ENCODE results near the gene AKAP7.

AKAP7 gene

DNA sequence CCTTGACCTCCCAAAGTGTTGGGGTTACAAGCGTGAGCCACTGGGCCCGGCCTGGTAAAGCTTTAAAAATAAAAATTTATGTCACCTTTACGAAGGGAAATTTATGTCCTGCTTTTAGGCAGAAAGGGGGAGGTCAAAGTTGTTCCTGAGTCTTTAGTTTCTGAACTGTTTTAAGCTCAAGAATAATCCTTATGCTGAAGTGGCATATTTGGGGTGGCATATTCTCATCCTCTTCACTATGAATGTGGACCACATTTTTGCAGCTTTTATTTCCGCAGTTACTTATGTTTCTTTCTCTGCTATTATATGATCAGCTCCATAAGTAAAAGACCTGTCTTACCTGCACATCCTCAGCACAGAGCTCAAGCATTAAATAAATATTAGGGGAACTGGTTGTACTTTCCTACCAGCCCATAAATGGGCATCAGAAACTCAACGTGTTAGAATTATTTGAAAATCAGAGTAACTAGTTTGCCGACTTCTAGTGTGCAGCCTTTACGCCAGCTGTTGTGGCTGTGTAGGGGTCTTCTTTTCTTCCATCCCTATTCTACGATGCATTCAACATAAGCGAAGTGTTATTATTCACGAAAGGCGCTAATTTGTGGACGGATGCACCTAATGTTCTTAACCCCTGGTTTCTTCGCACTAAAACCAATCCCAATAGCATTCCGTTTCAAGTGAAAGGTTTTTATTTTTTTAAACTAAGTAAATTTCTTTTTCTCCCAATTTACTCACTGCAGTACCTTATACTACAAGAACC is 867 bp upstream of the AKAP7 start:
- no peak for DNase-seq (ENCODE audit: low read depth)

DNA sequence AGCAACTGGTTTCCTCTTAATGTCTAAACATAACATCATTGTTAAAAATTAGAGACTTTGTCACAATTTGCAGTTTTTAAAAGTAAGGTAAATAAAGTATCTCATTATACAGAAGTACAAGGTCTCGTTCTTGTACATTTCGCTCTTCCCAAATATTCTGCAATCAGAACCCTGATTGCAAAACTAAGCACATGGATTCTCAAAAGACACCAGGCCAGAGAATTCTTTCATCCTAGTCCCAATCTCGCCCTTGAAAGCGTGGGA is 355 bp upstream of the AKAP7 start:
- peak; percentile 27 for DNase-seq (ENCODE audit: low read depth)

DNA sequence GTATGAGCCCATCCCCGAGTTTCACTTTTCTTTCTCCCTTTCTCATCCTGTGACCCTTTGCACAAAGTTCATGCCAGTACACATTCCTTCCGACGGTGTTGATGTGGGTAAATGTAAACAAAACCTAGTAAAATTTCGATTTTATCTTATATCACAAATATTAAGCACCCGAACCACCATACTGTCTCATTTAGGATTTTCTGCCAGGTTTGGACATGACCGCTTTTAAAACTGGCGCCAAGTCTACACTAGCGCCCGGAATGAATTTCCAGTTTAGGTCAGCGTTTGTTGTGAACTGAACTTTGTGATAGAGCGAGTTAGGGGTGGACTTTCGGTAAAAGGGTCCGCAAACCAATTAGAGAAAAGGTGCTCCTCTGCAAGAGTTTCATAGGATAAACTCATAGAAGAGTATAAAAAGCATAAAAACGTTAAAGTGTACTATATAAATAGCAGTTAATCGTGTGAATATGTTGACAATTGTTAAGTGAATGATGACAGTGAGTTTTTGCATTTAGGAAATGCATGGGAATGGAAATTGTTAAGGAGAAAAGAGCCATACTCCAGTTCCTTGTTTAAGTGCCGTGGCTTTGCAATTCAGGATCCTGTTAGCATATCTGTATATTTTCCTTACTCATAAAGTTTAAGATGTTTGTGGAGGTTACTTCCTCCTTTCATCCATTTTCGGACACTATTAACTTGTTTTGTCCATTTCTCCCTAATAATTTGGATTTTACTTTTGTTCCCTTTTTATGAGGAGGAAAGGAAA is 937 bp downstream of the AKAP7 start:
- DNase-seq (ENCODE audit: low read depth): no peak

DNA sequence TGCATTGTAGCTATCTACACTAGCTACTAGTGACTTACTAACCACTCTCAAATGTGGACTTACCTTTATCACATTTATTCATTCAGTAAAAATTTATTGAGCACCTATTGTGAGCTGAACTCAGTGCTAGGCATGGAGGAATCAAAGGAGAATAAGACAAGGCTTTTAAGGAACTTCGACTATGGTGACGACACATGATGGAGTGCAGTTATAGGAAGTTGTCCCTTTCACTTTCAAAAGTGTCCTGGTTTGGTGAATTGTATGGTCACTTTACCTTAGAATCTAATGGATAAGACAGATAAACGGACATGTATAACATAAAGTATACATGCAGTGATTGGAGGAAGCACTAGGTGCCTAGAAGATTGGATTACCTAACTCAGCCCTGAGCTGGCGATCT is 4.3 kb downstream of the AKAP7 start:
- no peak for DNase-seq (ENCODE audit: low read depth)

DNA sequence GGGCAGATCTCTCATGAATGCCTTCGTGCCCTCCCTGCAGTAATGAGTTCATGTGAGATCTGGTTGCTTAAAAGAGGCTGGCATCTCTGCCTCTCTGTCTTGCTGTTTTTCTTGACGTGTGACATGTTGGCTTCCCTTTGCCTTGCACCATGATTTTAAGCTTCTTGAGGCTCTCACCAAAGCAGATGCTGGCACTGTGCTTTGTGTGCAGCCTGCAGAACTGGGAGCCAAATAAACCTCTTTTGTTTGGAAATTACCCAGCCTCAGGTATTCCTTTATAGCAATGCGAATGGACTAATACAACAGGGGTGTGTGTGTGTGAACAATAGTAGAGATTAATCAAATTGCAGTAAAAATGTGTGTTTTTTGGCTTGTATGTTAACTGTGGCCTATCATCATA is 8.1 kb downstream of the AKAP7 start:
- no peak for DNase-seq (ENCODE audit: low read depth)

DNA sequence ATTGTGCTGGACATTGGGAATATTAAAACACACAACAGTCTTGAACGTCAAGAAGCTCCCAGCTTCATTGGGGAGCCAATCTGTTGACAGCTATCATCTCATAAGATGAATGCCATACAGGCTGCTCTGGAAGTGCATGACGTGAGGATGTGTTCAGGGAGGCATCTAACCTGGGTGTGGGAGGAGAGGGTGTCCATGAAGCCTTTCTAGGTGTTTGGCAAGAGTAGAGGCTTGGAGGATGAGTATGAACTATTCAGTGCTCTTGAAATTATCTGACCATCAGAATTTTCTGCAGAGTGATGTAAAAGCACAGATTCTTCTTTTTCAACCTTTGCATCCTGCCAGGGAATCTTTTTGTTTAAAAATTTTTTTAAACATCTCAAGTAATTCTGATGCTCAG is 11.6 kb downstream of the AKAP7 start:
- DNase-seq (ENCODE audit: low read depth): no peak

DNA sequence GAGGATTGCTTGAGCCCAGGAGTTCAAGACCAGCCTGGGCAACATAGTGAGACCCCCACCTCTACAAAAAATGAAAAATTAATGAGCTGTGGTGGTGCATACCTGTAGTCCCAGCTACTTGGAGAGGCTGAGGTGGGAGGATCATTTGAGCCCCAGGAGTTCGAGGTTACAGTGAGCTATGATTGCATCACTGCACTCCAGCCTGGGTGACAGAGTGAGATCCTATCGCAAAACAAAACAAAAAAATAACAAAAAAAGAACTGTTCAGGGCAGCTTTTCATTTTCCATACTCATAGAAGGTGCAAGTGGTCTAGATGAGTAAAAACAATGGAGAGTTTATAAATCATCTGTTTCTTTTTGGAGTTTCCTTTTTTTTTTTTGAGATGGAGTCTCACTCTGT is 21.1 kb downstream of the AKAP7 start:
- DNase-seq (ENCODE audit: low read depth): no peak

DNA sequence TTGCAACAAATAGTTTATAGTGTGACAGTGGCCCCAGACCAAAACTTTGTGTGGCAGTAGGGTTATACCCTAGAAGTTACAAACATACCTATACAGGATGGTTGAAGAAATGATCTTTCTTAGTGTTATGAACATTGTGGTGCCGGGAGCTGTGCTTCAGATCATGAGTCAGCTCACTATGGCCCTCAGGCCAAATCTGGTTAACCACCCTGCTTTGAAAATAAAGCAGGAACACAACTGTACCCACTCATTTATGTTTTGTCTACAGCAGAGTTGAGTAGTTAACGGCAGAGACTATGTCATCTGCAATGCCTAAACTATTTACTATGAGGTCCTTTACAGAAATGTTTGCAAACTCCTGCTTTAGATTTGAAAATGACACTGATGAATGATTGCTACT is 24.3 kb downstream of the AKAP7 start:
- no peak for DNase-seq (ENCODE audit: low read depth)

DNA sequence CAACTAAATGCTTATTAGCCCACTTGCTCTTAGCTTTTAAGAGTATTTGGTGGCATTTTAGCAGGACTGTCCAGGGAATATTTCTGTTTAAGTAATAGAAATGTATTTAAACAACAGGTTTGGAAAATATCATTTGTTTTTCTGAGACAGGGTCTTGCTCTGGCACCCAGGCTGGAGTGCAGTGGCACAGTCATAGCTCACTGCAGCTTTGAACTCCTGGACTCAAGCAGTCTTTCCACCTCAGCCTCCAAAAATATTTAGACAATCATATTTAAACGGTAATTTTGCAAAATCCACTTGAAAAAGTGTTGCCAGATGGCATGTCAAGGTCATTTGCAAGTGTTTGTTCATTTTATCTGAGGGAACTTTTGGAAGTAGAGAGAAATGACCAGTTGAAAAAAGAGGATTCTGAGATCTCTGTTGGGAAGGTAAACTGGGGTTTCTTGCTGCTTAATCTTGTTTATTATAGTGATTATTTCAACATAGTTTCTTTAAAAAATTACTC is 25.0 kb downstream of the AKAP7 start:
- no peak for DNase-seq (ENCODE audit: low read depth)

DNA sequence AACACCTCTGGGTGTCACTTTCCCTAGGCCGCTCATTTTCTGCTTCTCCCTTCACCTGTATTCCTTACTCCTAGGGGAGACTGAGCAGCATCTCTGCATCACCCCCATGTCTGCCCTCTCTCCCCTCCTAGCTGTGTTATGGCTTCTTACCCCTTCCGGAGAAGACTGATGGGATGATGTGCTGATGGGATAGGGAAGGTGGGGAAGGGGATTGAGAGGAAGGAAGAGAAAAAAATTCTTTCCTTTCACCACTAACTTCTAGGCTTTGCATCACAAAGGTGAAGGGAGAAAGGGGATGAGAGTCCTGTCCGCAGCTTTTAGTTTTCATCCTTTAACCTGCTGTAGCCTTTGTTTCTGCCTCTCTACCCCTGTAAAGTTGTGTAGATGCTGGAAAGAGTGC is 26.7 kb downstream of the AKAP7 start:
- DNase-seq (ENCODE audit: low read depth): no peak

DNA sequence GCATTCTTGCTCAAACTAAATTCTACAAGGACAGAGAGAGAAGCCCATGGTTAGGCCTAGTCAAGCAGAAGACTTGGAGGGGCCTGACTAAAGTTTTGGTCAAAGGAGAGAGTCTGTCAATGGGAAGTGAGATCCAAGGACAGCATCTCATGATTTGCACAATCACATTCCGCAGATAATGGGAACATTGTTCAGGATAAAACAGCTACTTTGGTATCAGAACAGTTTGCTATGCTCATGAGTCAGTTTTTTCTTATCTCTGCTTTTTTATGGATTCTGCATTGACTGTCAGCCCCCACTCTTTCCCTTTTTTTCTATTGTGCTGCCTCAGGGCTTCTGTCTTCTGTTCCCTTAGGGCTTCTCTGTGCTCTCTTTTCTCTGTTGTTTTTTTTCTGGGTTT is 28.6 kb downstream of the AKAP7 start:
- DNase-seq (ENCODE audit: low read depth): no peak

DNA sequence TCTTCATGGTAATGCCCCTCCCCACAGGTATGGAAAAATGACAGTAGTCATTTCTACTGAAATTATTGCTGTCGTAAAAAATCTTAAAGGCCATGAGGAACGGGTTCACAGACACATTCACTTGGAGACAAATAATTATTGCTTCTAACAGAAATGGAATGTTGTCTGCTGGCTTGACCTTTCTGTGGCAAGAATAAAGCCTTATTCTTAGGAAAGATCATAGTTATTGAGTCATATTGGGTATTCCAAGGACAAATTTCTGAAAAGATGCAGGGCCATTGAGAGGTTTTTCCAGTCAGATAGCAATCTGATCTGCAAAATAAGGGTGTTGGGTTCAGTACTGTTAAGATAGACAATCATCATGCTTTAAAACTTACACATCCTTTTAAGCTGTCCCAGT is 29.2 kb downstream of the AKAP7 start:
- DNase-seq (ENCODE audit: low read depth): no peak

DNA sequence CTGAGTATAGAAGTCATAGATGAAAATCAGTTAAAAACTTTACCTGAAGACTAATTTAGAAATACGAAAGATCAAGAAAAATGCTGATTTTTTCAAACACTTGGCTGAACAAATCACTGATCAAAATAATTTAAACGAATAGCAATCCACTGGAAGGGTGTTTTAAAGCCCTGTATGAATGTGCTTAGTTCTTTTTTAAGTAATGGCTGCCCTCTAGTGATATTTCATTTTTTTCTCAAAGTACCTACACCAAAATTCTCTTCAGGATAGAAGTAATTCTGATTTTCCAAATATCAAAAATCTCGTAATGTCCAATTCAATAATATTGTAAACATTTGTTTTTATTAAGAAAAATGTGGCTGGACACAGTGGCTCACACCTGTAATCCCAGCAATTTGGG is 32.5 kb downstream of the AKAP7 start:
- no peak for DNase-seq (ENCODE audit: low read depth)

DNA sequence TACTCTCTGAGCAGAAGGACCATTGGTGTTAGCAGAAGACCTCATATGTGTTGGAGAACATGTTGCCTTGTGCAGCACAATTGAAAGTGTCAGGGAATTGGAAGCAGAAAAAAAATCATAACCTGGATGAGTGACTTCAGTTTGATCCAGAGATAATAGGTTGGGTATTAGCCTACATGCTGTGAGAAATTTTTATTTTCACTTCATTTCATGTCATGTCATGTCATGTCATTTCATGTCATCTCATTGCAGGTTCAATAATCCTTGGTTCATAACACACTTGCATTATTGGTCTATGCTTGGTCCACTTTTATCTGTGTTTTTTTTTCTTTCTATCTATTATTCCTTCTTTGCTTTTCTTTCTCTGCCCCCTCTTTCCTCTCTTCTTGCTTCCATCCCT is 34.3 kb downstream of the AKAP7 start:
- no peak for DNase-seq (ENCODE audit: low read depth)

DNA sequence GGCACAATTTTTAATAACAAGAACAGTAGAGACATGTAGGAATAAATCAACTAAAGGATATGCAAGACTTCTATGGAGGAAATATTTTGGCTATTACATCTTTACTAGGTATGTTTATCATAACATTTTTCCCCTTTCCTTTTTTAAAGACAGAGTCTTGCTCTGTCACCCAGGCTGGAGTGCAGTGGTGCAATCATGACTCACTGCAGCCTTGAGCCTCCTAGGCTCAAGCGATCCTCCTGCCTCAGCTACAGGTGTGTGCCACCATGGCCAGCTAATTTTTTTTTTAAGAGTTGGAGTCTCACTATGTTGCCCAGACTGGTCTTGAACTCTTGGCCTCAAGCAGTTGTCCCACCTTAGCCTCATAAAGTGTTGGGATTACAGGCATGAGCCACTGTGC is 37.0 kb downstream of the AKAP7 start:
- no peak for DNase-seq (ENCODE audit: low read depth)

DNA sequence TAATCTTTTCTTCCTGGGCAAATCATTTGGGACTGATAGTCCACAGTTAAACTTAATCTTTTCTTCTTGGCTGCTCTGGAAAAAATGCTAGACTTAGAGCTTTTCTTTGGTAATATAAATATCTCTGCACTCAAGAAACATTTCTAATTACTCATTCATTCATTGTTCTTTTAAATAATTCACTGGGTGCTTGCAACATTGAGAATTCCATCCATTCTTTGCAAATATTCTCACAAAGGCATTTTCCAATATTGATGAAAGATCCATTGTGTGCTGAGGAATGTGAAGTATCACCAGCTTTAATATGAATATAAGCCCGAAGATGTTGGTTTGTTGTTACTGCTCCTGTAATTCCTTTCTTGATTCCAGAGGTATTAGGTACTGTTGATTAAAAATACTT is 38.4 kb downstream of the AKAP7 start:
- peak; percentile 75 for DNase-seq (ENCODE audit: low read depth)

DNA sequence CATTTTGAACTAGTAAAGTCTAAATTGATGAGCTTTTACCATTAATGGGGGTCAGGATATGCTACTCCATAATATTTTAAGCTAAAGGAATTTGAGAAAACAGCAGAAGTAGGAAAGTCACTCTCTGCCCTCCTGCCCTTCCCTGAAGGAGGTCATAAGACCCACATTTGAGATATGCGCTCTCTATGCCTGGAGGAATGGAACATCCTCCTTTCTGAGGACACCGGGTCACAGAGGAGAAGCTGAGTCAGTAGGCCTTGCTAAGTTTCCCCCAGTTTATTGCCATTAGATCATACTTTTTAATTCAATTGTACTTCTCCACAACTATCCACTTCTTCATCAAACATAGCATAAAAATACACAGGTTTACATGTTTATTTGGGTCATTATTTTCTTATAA is 40.3 kb downstream of the AKAP7 start:
- no peak for DNase-seq (ENCODE audit: low read depth)

DNA sequence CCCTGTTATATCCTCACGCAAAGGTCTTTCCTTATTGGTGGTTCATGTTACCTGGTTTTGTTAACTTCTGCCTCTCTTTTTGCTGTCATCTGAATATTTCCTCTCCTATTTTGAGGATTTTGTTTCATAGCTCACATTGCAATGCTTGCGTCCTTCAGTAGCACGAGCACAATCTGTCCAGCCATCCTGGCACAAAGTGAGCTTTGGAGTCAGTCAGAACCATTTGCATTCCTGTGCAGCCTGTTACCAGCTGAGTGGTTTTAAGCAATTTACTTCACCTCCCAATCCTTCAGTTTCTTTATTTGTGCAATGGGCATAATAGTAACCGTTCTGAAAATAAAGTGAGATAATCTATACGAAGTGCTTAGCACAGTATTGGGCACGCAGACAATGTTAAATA is 42.7 kb downstream of the AKAP7 start:
- no peak for DNase-seq (ENCODE audit: low read depth)

DNA sequence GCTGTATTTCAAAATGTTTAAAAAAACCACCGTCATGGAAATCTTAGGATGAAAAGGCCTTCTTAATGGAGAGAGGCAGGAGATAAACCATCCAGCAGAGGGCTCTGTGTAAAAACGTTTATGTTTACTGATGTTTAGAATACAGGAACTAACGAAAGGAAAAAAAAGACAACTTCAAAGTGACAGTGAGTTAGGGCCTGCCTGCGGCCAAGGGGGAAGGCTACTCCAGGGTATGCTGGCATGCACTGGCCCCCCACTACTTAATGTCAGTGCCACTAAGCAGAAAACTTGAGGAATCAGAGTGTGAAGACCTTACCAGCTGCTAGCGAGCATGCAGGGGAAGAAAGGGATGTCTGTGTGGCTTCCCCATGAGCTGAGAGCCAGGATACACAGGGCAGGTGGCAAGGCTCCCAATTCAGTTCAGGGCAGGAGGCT is 47.7 kb downstream of the AKAP7 start:
- DNase-seq (ENCODE audit: low read depth): no peak

DNA sequence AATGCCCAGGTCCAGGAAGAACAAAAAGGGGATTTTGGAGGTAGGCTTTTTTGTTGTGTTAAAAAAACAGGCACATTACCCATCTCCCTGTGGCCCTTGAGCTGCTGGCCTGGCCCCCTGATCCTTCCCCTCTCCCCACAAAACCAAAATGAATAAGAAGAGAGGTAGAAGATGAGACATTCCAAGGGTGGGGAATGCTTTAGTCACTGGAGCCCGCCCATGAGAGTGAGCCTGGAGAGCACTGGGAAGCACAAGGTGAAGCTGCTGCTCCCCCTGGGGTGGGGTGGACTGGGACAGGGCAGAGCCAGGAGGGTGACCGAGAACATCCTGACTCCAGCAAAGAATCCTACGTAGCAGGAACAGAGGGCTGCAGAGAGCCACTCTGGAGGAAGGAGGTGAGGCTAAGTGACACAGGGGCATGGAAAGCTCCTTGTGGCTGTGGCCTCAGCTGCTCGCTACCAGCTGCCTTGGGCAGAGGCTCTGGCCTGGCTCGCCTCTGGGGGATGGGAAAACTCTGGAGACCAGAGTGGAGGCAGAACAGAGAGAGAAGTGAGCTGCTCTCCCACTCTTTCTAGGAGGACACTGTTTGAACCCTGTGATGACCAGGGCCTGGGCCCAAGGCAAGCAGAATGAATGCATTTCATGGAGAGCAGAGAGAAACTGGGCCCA is 48.3 kb downstream of the AKAP7 start:
- DNase-seq (ENCODE audit: low read depth): no peak

DNA sequence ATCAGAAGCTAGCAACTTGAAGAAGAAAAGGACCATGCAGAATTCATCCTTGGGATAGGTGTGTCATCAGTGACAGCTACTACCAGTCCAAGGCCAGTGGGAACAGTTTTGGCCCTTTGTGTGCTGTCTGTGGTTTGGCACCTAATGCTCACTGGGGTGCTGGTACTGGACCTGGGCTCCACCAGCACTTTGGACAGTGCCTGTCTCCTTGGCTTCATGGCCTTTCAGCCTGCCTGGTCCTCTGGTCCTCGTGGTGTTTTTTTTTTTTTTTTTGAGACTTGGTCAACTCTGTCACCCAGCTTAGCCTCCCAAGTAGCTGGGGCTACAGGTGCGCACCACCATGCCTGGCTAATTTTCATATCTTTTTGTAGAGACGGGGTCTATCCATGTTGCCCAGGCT is 56.3 kb downstream of the AKAP7 start:
- DNase-seq (ENCODE audit: low read depth): no peak

DNA sequence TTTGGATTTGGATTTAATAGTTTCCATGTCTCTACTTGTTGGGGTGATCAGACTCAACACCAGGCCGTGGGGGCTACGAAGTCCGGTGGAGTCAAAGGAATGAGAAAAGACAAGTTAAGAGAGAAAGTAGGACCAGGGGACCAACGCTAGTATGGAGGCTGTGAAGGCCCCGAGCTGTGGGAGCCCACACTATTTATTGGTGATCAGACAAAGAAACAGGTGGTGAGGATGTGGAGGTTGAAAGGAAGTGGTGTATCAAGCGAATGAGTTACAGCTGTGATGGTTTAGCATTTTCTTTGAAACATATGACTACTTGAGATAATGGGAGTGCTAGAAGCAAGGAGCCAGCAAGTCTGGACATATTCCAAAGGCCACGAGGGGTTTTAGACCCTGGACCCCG is 62.4 kb downstream of the AKAP7 start:
- DNase-seq (ENCODE audit: low read depth): no peak

DNA sequence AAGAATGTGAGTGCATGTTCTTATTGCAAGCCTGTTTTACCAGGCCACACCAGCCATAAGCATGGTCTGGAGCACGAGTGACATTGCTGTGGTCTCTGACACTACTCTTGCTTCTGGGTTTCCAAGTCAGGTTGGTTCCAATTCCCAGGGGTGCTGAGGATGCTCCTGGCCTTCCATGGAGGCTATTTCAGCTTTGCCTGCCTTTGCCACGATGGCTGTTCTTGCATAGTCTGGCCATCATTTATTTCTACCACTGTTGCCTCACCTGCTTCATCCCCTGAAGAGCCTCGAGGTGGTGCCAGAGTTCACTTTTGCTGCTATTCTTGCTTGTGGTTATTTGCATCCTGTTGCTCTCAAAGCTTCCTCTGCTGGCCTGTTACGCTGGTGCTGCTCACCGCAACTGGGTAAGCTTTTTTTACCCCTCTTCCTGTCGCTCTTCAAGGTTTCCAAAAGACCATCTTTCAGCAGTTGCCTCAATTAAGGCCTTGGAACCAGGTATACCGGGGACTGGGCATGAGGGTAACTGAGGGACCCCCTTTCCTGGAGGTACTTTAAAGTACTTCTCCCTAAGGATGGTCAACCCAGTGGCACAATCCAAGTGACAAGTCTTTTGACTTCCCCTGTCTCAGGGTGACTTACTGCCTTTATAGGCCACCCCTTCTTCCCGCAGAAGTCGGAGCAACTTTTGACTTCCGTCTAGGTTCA is 64.5 kb downstream of the AKAP7 start:
- DNase-seq (ENCODE audit: low read depth): no peak

Data from GM04503 (cell line).